Ascending aorta (tissue), 2 donors: ENCODE results near the gene COMMD9. TPM values are rescaled to one million over a fixed set of nuclear protein-coding genes. Genes with fewer than 3 reads are reported as not detected.
A peak's percentile ranks its signal among the peaks of the same experiment; 100 is the strongest.

ENCODE experiments used
- DNase-seq, 2 donors: peaks; one replicate each; pipeline ENCODE4 v3.0.0-alpha.2; 2019; ENCODE audit warnings: low spot score in 2 of 2
- H3K27ac ChIP-seq, 2 donors: fragments of 200-600 bp; sonication (generic); one replicate each; pipeline ENCODE4 v1.5.1; 2016 to 2017; ENCODE audit warnings: mild to moderate bottlenecking in 1 of 2
- H3K27me3 ChIP-seq: fragments of 200-600 bp; sonication (generic); one replicate; pipeline ENCODE4 v1.5.1; 2017
- H3K36me3 ChIP-seq, 2 donors: fragments of 200-600 bp; sonication (generic); one replicate each; pipeline ENCODE4 v1.5.1; 2016
- H3K4me1 ChIP-seq, 2 donors: fragments of 200-600 bp; sonication (generic); one replicate each; pipeline ENCODE4 v1.5.1; 2016 to 2017; ENCODE audit warnings: mild to moderate bottlenecking in 1 of 2
- H3K4me3 ChIP-seq, 2 donors: fragments of 200-600 bp; sonication (generic); one replicate each; pipeline ENCODE4 v1.5.1; 2016 to 2017; ENCODE audit warnings: mild to moderate bottlenecking in 1 of 2
- H3K9me3 ChIP-seq, 2 donors: fragments of 200-600 bp; sonication (generic); one replicate each; pipeline ENCODE4 v1.5.1; 2016
- CTCF ChIP-seq, 3 experiments: fragments of 200-600 bp in 2 of 3; fragments of 450-650 bp in 1 of 3; sonication (generic) in 2 of 3; IDR thresholded peaks; one replicate each; pipeline ENCODE4 v1.5.1; 2016 to 2019; ENCODE audit warnings: antibody characterized with exemption in 3 of 3, mild to moderate bottlenecking in 1 of 3, moderate library complexity in 1 of 3
- intact Hi-C: fragments of 100-400 bp; cut with DNase I; formaldehyde crosslinking; loops from one replicate; pipeline ENCODE4 v1.15.1; 2023
- total RNA-seq: library from RNA; depleted of rRNA; stranded (reverse); fragments of >200 nt; gene quantifications from one replicate; pipeline ENCODE4 v1.1.0, GENCODE V29; 2016

The COMMD9 gene
- total RNA-seq = 69.2 TPM

- no peak for TF ChIP-seq CTCF (IDR thresholded peaks at IDR 0.05)
- Histone ChIP-seq H3K27ac (no peak within 1 kb of the TSS), H3K4me3 (peak within 1 kb of the TSS; percentile 51 to 69), H3K4me1 (peaks cover 5 to 8% of the 10 kb centered on the region in 2 donors), H3K36me3 (no peaks in the 10 kb centered on the region), H3K27me3 (no peaks in the 10 kb centered on the region), H3K9me3 (no peaks in the 10 kb centered on the region)
- intact Hi-C loops = loop anchor here (5.0 to 10.0 kb wide), 5 partner anchors 88 to 1375 kb away; partner anchors contain the start of genes APIP, FJX1, IFTAP and PDHX
- DNase-seq = peak; percentile 86 to 97
These were observed at the start of gene COMMD9 for GRCh38 chr11:36289226-36289852. Gene COMMD9, minus strand, starts transcription at chr11:36289424. Its CDS starts 12 bp downstream, at chr11:36289412.

GRCh38 chr11:36333897-36334296 is 44.7 kb upstream of the COMMD9 start:
- no peaks in the 10 kb centered on the region for H3K4me1 ChIP-seq
- DNase-seq = no peak
- intact Hi-C loops = no loop called here
- TF ChIP-seq CTCF (IDR thresholded peaks at IDR 0.05) = no peak
- H3K36me3 ChIP-seq = no peaks in the 10 kb centered on the region
- no peaks in the 10 kb centered on the region for H3K27me3 ChIP-seq
- H3K27ac ChIP-seq = no peak overlapping the region
- no peaks in the 10 kb centered on the region for H3K9me3 ChIP-seq
- H3K4me3 ChIP-seq = no peak overlapping the region

- Histone ChIP-seq H3K9me3 (no peaks in the 10 kb centered on the region), H3K36me3 (no peaks in the 10 kb centered on the region), H3K4me1 (no peaks in the 10 kb centered on the region), H3K27me3 (no peaks in the 10 kb centered on the region), H3K4me3 (no peak overlapping the region), H3K27ac (no peak overlapping the region)
- TF ChIP-seq CTCF (IDR thresholded peaks at IDR 0.05) = no peak
- intact Hi-C loops = no loop called here
- DNase-seq = no peak
These were observed 44.2 kb upstream of the COMMD9 start for GRCh38 chr11:36333468-36333867.

- DNase-seq = no peak
- intact Hi-C loops = no loop called here
- no peaks in the 10 kb centered on the region for H3K4me1 ChIP-seq
- H3K36me3 ChIP-seq = no peaks in the 10 kb centered on the region
- H3K4me3 ChIP-seq = no peak overlapping the region
- no peak for TF ChIP-seq CTCF (IDR thresholded peaks at IDR 0.05)
- H3K27me3 ChIP-seq = no peaks in the 10 kb centered on the region
- H3K9me3 ChIP-seq = no peaks in the 10 kb centered on the region
- H3K27ac ChIP-seq = no peak overlapping the region
These were observed 41.2 kb upstream of the COMMD9 start for GRCh38 chr11:36330411-36330810.

GRCh38 chr11:36328966-36329673 is 39.9 kb upstream of the COMMD9 start:
- no peaks in the 10 kb centered on the region for H3K36me3 ChIP-seq
- H3K9me3 ChIP-seq = no peaks in the 10 kb centered on the region
- TF ChIP-seq CTCF (IDR thresholded peaks at IDR 0.05) = no peak
- intact Hi-C loops = no loop called here
- H3K27me3 ChIP-seq = no peaks in the 10 kb centered on the region
- DNase-seq = no peak
- H3K4me3 ChIP-seq = no peak overlapping the region
- no peaks in the 10 kb centered on the region for H3K4me1 ChIP-seq
- H3K27ac ChIP-seq = no peak overlapping the region
